GM19372 (cell line): Measurements from ENCODE around the gene NEUROG3.
"Not testable (repeated sequence)": the region's sequence is repeated elsewhere in the genome, so short reads cannot be mapped to it uniquely, and the experiment has no call there.

Source experiments
- ATAC-seq: cut with Tn5 transposase; IDR thresholded peaks from one replicate; pipeline ENCODE4 v1.9.1; 2021; ENCODE audit warnings: mild to moderate bottlenecking, low read depth, moderate library complexity; ENCODE audit not compliant: unreplicated experiment

Gene NEUROG3

DNA sequence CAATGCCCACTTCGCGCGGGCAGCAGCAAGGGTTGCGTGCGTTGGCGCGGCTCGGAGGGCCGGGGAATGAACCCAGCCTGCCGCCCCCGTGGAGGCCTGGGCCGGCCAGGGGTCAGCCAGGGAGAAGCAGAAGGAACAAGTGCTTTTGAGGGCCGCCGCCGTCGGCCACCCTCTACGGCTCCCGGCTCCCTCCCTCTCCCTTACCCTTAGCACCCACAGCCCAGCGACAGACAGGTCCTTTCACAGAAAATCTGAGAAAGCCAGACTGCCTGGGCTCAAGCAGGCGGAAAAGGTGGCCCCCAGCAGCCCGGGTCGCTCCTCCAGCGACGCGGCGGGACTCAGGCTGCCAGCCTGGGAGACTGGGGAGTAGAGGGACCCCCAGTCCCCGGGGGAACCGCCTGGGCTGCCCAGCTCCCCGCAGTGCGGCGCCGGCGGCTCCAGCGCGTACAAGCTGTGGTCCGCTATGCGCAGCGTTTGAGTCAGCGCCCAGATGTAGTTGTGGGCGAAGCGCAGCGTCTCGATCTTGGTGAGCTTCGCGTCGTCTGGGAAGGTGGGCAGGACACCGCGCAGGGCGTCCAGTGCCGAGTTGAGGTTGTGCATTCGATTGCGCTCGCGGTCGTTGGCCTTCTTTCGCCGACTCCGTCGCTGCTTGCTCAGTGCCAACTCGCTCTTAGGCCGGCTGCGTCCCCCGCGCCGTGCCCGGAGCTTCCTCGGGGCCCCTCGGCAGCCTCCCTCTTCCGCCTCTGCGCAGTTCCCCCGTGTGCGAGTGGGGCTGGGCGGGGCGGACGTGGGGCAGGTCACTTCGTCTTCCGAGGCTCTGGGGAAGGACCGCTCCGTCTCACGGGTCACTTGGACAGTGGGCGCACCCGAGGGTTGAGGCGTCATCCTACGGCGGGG lies 815 bp downstream of the NEUROG3 start:
- ATAC-seq: no peak

DNA sequence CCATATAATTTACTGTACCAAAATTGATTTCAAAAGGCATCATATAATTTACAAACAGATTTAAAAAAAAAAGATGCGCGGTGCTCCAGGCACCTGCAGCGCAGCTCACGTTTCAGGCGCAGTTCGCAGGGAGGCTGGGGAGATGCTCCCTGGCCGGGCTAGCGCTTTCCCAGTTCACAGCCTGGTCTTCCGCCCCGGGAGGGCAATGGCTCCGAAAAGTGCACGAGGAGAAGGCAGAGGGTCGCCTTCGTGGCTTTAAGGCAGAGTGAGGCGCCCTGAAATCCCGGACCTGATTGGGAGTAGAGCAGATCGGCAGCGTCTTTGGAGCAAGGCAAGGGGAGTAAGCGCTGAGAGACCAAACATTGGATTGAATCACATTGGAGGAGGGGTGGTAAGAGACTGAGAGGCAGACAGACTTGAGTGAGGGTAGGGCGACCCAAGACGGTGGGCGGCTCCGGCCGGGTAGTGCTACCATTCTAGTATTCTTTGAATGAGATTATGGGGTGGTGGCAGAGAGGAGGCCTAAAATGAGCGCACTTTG lies 1.5 kb downstream of the NEUROG3 start:
- ATAC-seq: no peak

DNA sequence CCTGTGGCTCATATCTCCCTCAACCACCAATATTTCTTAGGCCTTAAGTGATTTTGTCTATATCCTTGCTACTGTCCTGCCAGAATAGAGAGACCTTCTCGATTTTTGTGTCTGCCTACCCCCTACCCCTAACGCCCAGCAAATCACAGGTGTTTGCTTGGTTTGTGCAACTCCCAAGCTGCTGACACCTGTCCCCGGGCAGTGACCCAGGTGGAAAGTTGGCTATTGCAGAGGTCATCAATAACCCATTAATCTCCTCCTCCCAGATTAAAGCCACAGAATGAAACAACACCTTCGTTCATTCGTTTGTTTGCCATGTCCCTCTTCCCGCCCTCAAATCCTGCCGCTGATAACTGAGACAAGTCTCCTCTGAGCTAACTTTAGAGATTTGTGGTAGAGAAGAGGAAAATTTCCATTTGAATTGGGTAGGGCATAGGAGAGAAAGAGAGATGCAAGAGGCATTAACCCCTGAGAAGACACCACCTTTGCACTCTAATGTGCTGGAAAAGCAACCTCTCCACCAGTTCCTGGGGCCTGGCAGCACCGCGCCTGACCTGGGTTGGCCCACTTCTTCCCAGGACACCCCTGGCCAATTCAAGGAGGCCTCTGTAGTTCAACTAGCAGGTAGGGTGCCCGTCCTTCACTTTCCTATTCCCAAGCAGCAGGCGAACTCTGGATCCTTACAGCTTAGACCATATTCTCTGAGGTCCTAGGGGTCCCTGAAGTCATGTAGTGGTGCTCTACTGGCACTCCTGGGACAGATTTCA lies 3.0 kb downstream of the NEUROG3 start:
- no peak for ATAC-seq

DNA sequence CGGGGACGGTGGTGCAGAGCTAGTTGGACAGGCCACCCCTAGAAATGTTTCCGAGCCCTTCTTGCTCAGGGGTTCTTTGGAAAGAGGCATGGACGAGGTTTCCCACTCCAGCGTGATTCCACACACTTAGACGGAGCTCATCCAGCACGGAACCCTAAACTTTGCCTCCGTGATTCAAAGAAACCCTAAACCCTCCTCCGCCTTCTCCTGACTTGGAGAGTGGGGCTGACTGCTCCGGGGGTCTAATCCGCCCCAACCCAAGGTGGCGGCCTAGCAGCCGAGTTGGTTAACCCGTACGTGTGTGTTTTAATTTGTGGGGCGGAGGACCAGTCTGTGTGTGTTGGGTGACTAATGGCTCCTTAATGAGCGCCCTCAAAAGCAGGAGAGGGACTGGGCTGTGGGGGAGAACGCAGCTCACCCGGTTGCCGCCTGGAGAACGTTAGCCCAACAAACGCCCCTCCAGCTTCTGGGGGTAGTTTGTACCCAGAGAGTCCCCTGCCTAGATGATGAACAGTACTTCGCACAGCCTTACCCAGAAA lies 3.8 kb downstream of the NEUROG3 start:
- no peak for ATAC-seq

DNA sequence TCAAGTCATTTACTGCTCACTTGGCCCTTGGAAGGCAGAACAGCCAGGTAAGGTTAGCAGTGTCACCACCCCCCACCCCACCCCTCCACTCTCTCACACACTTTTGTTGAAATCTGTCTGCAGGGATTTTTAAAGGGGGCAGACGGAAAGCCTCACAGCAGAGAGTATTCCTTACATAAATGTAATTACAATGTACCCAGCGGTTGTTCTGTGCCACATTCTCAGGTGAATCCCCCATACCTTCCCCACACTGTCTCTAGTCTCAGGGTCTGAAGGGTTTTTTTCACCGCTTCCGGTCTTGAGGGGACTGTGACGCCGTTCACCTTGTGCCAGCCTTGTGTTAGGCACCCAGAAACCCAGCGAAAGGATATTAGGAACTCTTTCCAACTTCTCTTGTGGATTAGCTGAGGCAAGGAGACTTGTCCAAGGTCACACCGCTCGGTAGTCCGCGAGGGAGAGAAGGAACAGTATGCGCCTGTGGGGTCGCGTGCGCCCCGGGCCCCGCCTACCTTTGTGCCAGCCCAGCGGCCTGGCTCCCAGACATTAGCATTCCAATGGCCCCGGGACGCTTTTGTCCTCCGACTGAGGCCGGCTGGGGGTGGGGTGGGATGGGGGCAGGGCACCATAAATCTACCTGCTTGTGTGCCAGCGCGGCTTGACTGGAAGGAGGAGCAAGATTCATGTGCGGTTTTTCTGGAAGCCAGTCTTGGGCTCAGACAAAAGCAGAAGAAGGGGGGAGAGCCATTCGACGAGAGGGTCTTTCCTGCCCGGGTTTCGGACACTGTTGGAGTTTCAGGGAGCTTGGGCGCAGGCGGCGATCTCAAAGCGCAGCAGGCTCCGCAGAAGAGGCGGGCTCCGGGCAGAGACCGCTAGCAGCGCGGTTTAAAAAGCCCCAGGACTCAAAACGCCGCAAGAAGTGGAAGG lies 4.5 kb downstream of the NEUROG3 start:
- ATAC-seq: no peak

DNA sequence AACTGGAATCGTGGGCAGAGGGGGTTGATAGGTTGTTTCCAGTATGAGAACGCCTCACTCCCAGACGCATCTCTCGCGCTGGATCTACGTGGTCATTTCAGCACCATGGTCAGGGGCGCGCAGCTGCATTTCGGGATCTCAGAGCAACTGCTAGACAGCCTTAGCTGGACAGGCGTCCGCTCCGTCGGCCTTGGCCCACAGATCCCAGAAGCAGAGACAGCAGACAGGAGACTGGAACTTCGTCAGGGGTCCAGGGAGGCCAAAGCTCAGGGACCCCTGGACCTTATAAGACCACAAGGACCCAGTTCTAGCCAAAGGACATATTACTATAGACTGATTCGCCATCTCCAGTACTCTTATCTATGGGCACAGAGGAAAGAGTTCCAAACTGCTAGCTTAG lies 5.3 kb downstream of the NEUROG3 start:
- no peak for ATAC-seq

DNA sequence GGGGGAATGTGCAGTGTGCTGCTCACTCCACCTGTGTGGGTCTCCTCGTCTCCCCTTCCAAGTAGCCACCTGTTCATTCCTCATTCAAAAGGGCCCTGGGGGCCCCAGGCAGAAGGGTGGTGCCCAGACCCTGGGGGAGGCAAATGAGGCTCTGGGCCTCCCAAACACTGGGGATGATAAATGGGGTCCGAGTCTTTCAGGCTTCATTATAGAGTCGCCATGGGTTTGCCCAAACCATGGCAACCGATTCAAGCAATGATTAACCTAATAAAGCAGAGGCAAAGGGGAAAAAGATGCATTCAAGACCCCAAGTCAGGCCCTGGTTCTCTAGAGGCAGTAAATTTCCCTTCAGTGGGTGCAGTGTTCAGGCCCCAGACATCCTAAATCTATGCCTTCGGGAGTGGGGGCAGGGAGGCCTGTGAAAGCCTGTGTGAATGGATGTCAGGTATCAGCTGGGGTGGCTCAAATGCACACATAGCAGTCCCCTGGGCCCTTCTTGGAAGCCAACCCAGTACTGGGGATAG lies 10.4 kb downstream of the NEUROG3 start:
- no peak for ATAC-seq

DNA sequence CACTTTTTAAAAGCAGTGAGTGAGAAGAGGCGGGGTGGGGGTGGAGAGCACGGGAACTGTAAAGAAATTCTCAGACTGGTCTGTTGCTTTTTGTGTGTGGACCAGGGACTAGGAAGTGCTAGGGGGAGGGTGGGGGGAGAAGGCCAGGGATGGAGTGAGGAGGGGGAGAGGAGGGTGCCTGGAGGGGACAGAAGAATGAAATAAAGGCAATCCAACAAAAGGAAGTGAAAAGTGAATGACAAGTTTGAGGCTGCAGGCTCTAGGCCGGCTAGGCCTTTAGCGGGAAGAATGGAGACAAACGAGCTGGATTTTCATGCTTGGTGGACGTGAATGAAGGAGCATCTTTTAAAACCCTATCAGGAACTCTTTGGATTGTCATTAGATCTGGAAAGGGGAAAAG lies 13.7 kb downstream of the NEUROG3 start:
- no peak for ATAC-seq

DNA sequence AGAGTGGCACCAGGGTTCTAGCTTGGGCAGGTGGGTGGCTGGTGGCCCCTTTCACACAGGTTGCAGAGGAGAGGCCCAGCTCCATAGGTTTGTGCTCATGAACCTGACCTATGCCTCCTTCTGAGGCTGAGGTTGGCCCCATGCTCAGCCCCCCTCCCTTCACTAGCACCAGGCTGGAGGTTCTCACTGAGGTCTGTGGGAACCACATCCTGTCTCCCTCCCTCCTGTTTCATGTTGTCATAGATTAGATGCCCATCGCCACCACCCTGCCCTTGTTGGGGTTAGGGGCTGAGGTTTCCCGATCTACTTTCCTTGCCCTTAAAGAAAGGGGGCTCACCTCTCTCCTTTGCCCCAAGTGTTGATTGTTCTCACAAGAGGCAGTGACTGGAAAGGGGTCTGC lies 14.7 kb downstream of the NEUROG3 start:
- no peak for ATAC-seq

DNA sequence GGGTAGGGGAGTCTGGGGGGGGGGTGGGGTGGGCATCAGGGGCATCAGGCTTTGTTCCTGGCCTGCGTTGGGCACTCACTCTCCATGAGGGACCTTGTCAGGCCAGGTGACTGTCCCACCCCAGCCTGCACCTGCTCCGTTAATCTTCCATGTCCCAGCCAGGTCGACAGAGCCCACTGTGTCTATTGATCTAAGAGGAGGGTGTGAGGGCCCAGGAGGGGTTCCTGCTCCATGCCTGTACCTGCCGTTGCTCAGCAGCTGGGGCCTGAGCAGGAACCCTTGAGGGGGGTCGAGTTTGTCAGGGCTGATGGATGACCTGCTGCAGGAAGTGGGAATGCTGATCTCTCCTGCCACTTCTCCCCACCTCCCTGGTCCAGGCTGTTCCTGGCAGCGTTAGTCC lies 18.6 kb downstream of the NEUROG3 start:
- ATAC-seq: no peak

DNA sequence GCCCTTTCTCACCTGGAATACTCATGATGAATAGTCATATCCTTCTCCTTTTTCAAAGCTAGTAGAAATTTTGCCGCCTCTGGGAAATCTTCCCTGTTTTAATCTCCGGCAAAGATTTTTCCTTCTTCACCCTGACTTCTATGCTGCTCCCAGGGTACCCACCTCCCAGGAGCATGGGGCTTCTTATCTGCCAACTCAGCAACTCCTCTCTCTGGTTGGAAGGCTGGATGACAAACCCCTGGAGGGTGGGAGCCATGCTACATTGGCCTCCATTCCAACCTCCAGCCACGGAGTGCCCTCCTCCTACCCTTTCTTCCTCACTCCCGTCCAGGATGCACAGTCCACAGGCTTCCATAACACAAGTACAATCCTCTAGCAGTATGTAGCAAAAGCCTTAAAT lies 19.9 kb downstream of the NEUROG3 start:
- ATAC-seq: no peak

DNA sequence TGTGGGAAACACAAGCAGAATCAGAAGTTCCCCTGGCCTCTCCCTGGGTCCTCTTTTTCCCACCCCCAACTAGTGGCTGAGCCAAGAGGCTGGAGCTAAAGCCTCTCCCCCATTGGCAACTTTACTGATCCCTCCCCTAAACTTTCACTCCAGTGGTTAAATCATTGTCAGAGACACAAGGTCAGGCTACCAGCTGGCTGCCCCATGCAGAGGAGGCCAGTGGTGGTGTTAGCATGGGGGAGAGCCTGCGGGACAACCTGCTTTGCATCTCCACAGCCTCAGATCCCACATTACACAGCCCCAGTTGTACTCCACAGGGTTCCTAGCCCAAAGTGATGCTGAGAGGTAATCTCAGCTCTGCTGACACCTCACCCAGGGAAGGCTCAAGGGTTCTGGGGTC lies 21.0 kb downstream of the NEUROG3 start:
- no peak for ATAC-seq

DNA sequence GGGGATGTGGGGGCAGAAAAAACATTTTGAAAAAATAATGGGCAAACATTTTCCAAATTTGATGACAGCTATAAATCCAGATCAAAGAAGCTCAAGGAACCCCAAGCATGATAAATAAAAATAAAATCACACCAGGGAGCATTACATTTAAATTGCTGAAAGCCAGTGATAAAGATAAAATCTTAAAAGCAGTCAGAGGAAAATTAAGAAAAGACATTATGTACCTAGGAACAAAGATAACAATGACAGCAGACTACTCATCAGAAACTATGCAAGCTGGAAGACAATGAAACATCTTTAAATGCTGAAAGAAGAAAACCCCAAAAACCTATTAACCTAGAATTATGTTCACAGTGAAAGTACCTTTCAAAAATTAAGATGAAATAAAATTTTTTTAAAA lies 23.3 kb downstream of the NEUROG3 start:
- no peak for ATAC-seq

DNA sequence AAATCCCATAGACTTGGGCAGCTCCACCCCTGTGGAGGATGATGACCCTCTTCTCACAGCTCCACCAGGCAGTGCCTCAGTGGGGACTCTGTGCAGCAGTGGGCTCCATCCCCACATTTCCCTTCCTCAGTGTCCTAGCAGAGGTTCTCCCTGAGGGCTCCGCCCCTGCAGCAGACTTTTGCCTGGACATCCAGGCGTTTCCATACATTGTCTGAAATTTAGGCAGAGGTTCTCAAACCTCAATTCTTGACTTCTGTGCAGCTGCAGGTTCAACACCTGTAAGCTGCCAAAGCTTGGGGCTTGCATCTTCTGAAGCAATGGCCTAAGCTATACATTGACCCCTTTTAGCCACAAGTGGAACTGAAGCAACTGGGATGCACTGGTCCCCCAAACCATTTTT lies 31.8 kb downstream of the NEUROG3 start:
- ATAC-seq: no peak

DNA sequence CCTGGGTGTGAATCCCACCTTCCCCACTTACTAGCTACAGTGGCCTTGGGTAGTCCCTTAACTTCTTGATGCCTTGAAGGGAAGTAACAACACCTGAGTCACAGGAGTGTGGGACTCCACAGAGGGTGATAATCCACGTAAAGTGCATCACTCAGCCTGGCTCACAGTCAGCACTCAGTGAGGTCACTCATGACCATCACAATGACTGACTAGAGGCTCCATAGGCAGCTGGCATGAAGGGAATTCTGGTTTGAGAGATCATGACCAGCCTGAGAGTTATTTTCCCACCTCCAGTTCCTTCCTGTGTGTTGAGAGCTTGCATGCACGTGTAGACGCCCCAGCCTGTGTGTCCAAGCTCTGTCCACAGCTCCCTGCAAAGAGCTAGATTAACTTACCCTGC lies 34.8 kb downstream of the NEUROG3 start:
- ATAC-seq: no peak

DNA sequence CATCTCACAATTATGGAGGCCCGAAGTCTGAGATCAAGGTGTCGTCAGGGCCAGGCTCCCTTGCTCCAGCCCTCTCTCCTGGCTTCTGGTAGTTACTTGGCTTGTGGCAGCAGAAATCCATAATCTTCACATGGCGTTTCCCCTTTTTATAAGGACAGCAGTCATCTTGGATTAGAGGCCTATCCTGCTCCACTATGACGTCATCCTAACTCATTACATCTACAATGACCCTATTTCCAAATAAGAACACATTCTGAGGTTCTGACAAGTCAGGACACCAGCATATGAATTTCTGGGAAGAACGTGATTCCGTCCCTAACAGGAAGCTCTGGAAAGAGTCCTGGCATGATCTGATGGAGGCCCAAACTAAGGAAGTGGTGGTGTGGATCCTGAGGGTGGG lies 35.8 kb downstream of the NEUROG3 start:
- no peak for ATAC-seq

DNA sequence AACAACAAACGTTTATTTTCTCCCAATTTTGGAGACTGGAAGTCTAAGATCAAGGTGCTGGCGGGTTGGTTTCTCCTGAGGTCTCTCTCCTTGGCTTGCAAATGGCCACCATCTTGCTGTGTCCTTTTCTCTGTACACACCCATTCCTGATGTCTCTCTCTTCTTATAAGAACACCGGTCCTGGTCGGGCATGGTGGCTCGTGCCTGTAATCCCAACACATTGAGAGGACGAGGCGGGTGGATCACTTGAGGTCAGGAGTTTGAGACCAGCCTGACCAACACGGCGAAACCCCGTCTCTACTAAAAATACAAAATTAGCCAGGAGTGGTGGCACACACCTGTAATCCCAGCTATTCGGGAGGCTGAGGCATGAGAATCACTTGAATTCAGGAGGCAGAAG lies 36.7 kb downstream of the NEUROG3 start:
- ATAC-seq: not testable (repeated sequence)

DNA sequence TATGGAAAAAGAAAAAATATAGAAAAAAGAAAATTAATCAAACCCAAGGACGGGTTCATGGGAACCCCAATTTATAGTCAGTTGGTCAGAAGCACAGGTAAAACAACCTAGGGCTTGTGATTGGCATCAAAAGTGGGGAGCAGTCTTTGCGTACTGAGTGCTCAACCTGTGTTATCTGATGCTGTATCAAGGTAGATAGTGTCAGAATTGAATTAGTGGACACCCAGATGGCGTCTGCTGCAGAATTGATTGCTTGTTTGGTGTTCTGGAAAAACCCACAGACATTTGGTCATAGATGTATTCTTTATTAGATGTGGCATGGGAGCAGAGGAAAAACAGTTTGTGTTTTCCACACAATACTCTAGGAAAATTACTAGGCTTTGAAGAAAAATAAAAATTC lies 39.6 kb downstream of the NEUROG3 start:
- ATAC-seq: no peak

DNA sequence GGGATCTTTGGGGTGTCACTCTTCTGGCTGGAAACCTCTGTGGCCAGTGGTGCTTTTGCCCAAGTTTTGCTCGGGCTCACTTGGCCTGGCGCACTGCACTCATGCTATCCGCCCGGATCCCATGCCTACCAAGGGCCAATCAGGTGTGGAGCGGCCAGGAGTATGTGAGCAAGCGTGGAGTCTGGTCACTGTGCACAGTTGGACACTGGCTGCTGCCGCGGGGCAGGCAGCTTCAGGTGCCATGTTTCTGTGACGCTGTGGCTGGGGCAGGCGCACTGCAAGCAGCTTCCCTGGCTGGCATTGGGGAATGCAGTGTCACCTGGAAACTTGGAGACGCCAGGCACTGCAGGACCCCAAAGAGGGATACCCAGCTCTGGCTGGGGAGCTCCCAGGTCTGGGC lies 45.3 kb downstream of the NEUROG3 start:
- no peak for ATAC-seq
